MM.1S (cell line): ENCODE measurements around the gene TSC2.
"Not testable (repeated sequence)": the region's sequence is repeated elsewhere in the genome, so short reads cannot be mapped to it uniquely, and the experiment has no call there.

ENCODE experiments used
- DNase-seq: peaks from one replicate; pipeline ENCODE4 v3.0.0-alpha.2; 2015
- H2AFZ ChIP-seq: fragments of 300-600 bp; sonication (generic); 2 replicates; pipeline ENCODE4 v1.6.0; 2016; ENCODE audit warnings: antibody characterized with exemption, low read length
- H3F3A ChIP-seq: fragments of 300-600 bp; sonication (generic); 2 replicates; pipeline ENCODE4 v1.6.1; 2016; ENCODE audit warnings: mild to moderate bottlenecking, antibody characterized with exemption, low read length, moderate library complexity, mixed read lengths; ENCODE audit not compliant: insufficient read depth
- H3K27ac ChIP-seq: fragments of 300-600 bp; sonication (generic); 2 replicates; pipeline ENCODE4 v1.5.1; 2016; ENCODE audit warnings: mild to moderate bottlenecking, low read length
- H3K27me3 ChIP-seq: fragments of 300-600 bp; sonication (generic); replicated peaks from 2 replicates; pipeline ENCODE4 v1.6.0; 2016; ENCODE audit warnings: low read length; ENCODE audit not compliant: insufficient read depth
- H3K36me3 ChIP-seq: fragments of 300-600 bp; sonication (generic); replicated peaks from 2 replicates; pipeline ENCODE4 v1.6.1; 2016; ENCODE audit warnings: mild to moderate bottlenecking, low read length, mixed read lengths; ENCODE audit not compliant: insufficient read depth
- H3K4me1 ChIP-seq: fragments of 300-600 bp; sonication (generic); 2 replicates; pipeline ENCODE4 v1.6.1; 2016; ENCODE audit warnings: low read length, mixed read lengths
- H3K4me2 ChIP-seq: fragments of 300-600 bp; sonication (generic); 2 replicates; pipeline ENCODE4 v1.6.0; 2016; ENCODE audit warnings: low read depth, low read length
- H3K4me3 ChIP-seq: fragments of 300-600 bp; sonication (generic); 2 replicates; pipeline ENCODE4 v1.5.1; 2016; ENCODE audit warnings: low read length, mixed read lengths
- H3K79me2 ChIP-seq: fragments of 300-600 bp; sonication (generic); 2 replicates; pipeline ENCODE4 v1.6.1; 2016; ENCODE audit warnings: mixed run types, low read length, mixed read lengths
- H3K9ac ChIP-seq: fragments of 300-600 bp; sonication (generic); 2 replicates; pipeline ENCODE4 v1.6.1; 2016; ENCODE audit warnings: low read length, mixed read lengths
- H3K9me2 ChIP-seq: fragments of 300-600 bp; sonication (generic); replicated peaks from 2 replicates; pipeline ENCODE4 v1.6.1; 2016; ENCODE audit warnings: mild to moderate bottlenecking, low read length, mixed read lengths; ENCODE audit not compliant: insufficient read depth
- H3K9me3 ChIP-seq: fragments of 300-600 bp; sonication (generic); replicated peaks from 2 replicates; pipeline ENCODE4 v1.6.1; 2016; ENCODE audit warnings: mild to moderate bottlenecking, low read length, mixed read lengths; ENCODE audit not compliant: insufficient read depth
- H4K20me1 ChIP-seq: fragments of 300-600 bp; sonication (generic); 2 replicates; pipeline ENCODE4 v1.6.1; 2016; ENCODE audit warnings: mild to moderate bottlenecking, low read length, moderate library complexity, mixed read lengths; ENCODE audit not compliant: insufficient read depth

TSC2 gene

GRCh38 chr16:2126161-2126743, 78.5 kb downstream of the TSC2 start:
- H3K4me1 ChIP-seq, H4K20me1 ChIP-seq, H3K36me3 ChIP-seq: not testable (repeated sequence)

GRCh38 chr16:2126928-2127556, 79.3 kb downstream of the TSC2 start:
- H3K9ac ChIP-seq, result not testable (repeated sequence)

More at GRCh38 chr16:2126161-2126743, 78.5 kb downstream of the TSC2 start:
- not testable (repeated sequence) for H3K9me2 ChIP-seq, H3K4me3 ChIP-seq, H3K9me3 ChIP-seq, H3K9ac ChIP-seq, H3K4me2 ChIP-seq, H2AFZ ChIP-seq, H3F3A ChIP-seq, DNase-seq, H3K27ac ChIP-seq, H3K27me3 ChIP-seq
- H3K79me2 ChIP-seq, result peaks cover 23% of the 10 kb centered on the region

GRCh38 chr16:2127630-2128280, 80.0 kb downstream of the TSC2 start:
- not testable (repeated sequence) for H3F3A ChIP-seq, H3K27me3 ChIP-seq, H3K4me3 ChIP-seq, H2AFZ ChIP-seq, H3K9me3 ChIP-seq, H3K9ac ChIP-seq, H3K36me3 ChIP-seq, H3K9me2 ChIP-seq, H4K20me1 ChIP-seq, H3K4me2 ChIP-seq, H3K27ac ChIP-seq, DNase-seq, H3K4me1 ChIP-seq
- peaks cover 19% of the 10 kb centered on the region for H3K79me2 ChIP-seq

More at GRCh38 chr16:2126928-2127556, 79.3 kb downstream of the TSC2 start:
- H3K79me2 ChIP-seq, result peaks cover 23% of the 10 kb centered on the region
- not testable (repeated sequence) for H3K9me3 ChIP-seq, H3K36me3 ChIP-seq, H2AFZ ChIP-seq, H3K27me3 ChIP-seq, H3K9me2 ChIP-seq, H3K27ac ChIP-seq, H3F3A ChIP-seq, H3K4me1 ChIP-seq, H3K4me2 ChIP-seq, H3K4me3 ChIP-seq, H4K20me1 ChIP-seq, DNase-seq

GRCh38 chr16:2129251-2129650, 81.5 kb downstream of the TSC2 start:
- not testable (repeated sequence) for H4K20me1 ChIP-seq, H3K27ac ChIP-seq, H3F3A ChIP-seq, H3K9ac ChIP-seq, H3K36me3 ChIP-seq, H3K4me1 ChIP-seq, H3K27me3 ChIP-seq, H2AFZ ChIP-seq, H3K9me2 ChIP-seq, H3K4me2 ChIP-seq, H3K4me3 ChIP-seq, H3K9me3 ChIP-seq, DNase-seq
- H3K79me2 ChIP-seq, result peaks cover 23% of the 10 kb centered on the region

- DNase-seq, H3K9me3 ChIP-seq, H3K36me3 ChIP-seq, H3K4me1 ChIP-seq, H3K27ac ChIP-seq, H3K4me3 ChIP-seq, H3K27me3 ChIP-seq, H2AFZ ChIP-seq, H3K9me2 ChIP-seq, H3K4me2 ChIP-seq, H3F3A ChIP-seq, H4K20me1 ChIP-seq, H3K9ac ChIP-seq: not testable (repeated sequence)
- H3K79me2 ChIP-seq, result peaks cover 21% of the 10 kb centered on the region
These were observed 82.2 kb downstream of the TSC2 start for GRCh38 chr16:2129890-2130447.

GRCh38 chr16:2133797-2134196, 86.0 kb downstream of the TSC2 start:
- H3K9me2 ChIP-seq, DNase-seq, H3K4me1 ChIP-seq, H3K27ac ChIP-seq, H3K79me2 ChIP-seq, H4K20me1 ChIP-seq, H3K4me3 ChIP-seq, H3K27me3 ChIP-seq, H3K9me3 ChIP-seq, H3K9ac ChIP-seq, H3F3A ChIP-seq, H2AFZ ChIP-seq, H3K4me2 ChIP-seq, H3K36me3 ChIP-seq: not testable (repeated sequence)

- not testable (repeated sequence) for H4K20me1 ChIP-seq, H3K4me1 ChIP-seq, H3K27me3 ChIP-seq, H3K36me3 ChIP-seq, H3K9me2 ChIP-seq, H3K9me3 ChIP-seq, H3F3A ChIP-seq, H2AFZ ChIP-seq, H3K27ac ChIP-seq, DNase-seq, H3K4me2 ChIP-seq, H3K79me2 ChIP-seq
- peak overlapping the region; percentile 40; the same call in 1 of the 2 replicates for H3K9ac ChIP-seq
- peak overlapping the region; percentile 51; the same call in 1 of the 2 replicates for H3K4me3 ChIP-seq
These were observed 87.3 kb downstream of the TSC2 start for GRCh38 chr16:2135071-2135470.
